HEK293 (cell line): ENCODE results near the gene ANAPC5.

Experiments
- HOXC10 ChIP-seq: sonication (generic); formaldehyde crosslinking; IDR thresholded peaks from 2 replicates; pipeline ENCODE4 v1.8.1; 2023; ENCODE audit warnings: mild to moderate bottlenecking, missing genetic modification reagents
- KLF1 ChIP-seq: fragments of 450-650 bp; formaldehyde crosslinking; IDR thresholded peaks from 2 replicates; pipeline ENCODE4 v1.5.1; 2016; ENCODE audit warnings: missing biosample characterization, missing genetic modification characterization
- KLF10 ChIP-seq: fragments of 450-650 bp; IDR thresholded peaks from 2 replicates; pipeline ENCODE4 v1.5.1; 2018; ENCODE audit warnings: missing biosample characterization, mild to moderate bottlenecking, missing genetic modification characterization
- PATZ1 ChIP-seq: fragments of 450-650 bp; formaldehyde crosslinking; IDR thresholded peaks from 2 replicates; pipeline ENCODE4 v1.5.1; 2016; ENCODE audit warnings: missing biosample characterization, missing genetic modification characterization
- RBAK ChIP-seq: fragments of 450-650 bp; formaldehyde crosslinking; IDR thresholded peaks from 2 replicates; pipeline ENCODE4 v1.5.1; 2016; ENCODE audit warnings: missing biosample characterization, missing genetic modification characterization
- ZBTB11 ChIP-seq: fragments of 450-650 bp; formaldehyde crosslinking; conservative IDR thresholded peaks from 2 replicates; pipeline ENCODE4 v1.5.1; 2016; ENCODE audit warnings: low read depth, missing biosample characterization, missing genetic modification characterization
- ZBTB20 ChIP-seq: fragments of 450-650 bp; formaldehyde crosslinking; IDR thresholded peaks from 2 replicates; pipeline ENCODE4 v1.5.1; 2016; ENCODE audit warnings: missing biosample characterization, missing genetic modification characterization
- ZBTB21 ChIP-seq: fragments of 450-650 bp; formaldehyde crosslinking; IDR thresholded peaks from 2 replicates; pipeline ENCODE4 v1.5.1; 2017; ENCODE audit warnings: missing biosample characterization, missing genetic modification characterization
- ZFP3 ChIP-seq: fragments of 450-650 bp; formaldehyde crosslinking; IDR thresholded peaks from 2 replicates; pipeline ENCODE4 v1.5.1; 2016; ENCODE audit warnings: low read depth, missing biosample characterization, missing genetic modification characterization
- ZNF140 ChIP-seq: fragments of 450-650 bp; formaldehyde crosslinking; IDR thresholded peaks from 2 replicates; pipeline ENCODE4 v1.5.1; 2016; ENCODE audit warnings: missing biosample characterization, missing genetic modification characterization
- ZNF19 ChIP-seq: fragments of 450-650 bp; formaldehyde crosslinking; IDR thresholded peaks from 2 replicates; pipeline ENCODE4; 2016; ENCODE audit warnings: missing biosample characterization, missing genetic modification characterization, low read depth
- ZNF214 ChIP-seq: fragments of 450-650 bp; formaldehyde crosslinking; IDR thresholded peaks from 2 replicates; pipeline ENCODE4 v1.5.1; 2017; ENCODE audit warnings: missing biosample characterization, mild to moderate bottlenecking, missing genetic modification characterization, borderline replicate concordance
- ZNF223 ChIP-seq: fragments of 450-650 bp; formaldehyde crosslinking; IDR thresholded peaks from 2 replicates; pipeline ENCODE4 v1.5.1; 2016; ENCODE audit warnings: missing biosample characterization, missing genetic modification characterization
- ZNF280D ChIP-seq: fragments of 450-650 bp; formaldehyde crosslinking; IDR thresholded peaks from 2 replicates; pipeline ENCODE4 v1.5.1; 2016; ENCODE audit warnings: missing biosample characterization, missing genetic modification characterization
- ZNF37A ChIP-seq: fragments of 450-650 bp; IDR thresholded peaks from 2 replicates; pipeline ENCODE4 v1.5.1; 2018; ENCODE audit warnings: missing biosample characterization, missing genetic modification characterization
- ZNF416 ChIP-seq: fragments of 450-650 bp; formaldehyde crosslinking; IDR thresholded peaks from 2 replicates; pipeline ENCODE4 v1.5.1; 2016; ENCODE audit warnings: missing biosample characterization, missing genetic modification characterization
- ZNF423 ChIP-seq: fragments of 450-650 bp; formaldehyde crosslinking; IDR thresholded peaks from 2 replicates; pipeline ENCODE4 v1.5.1; 2016; ENCODE audit warnings: missing biosample characterization, missing genetic modification characterization
- ZNF521 ChIP-seq: fragments of 450-650 bp; formaldehyde crosslinking; IDR thresholded peaks from 2 replicates; pipeline ENCODE4 v1.5.1; 2017; ENCODE audit warnings: missing biosample characterization, mild to moderate bottlenecking, missing genetic modification characterization
- ZNF530 ChIP-seq: fragments of 450-650 bp; formaldehyde crosslinking; IDR thresholded peaks from 2 replicates; pipeline ENCODE4 v1.5.1; 2016; ENCODE audit warnings: low read depth, missing biosample characterization, missing genetic modification characterization
- ZNF544 ChIP-seq: fragments of 450-650 bp; formaldehyde crosslinking; IDR thresholded peaks from 2 replicates; pipeline ENCODE4 v1.5.0; 2017; ENCODE audit warnings: missing biosample characterization, missing genetic modification characterization
- ZNF548 ChIP-seq: fragments of 450-650 bp; formaldehyde crosslinking; IDR thresholded peaks from 2 replicates; pipeline ENCODE4 v1.5.1; 2016; ENCODE audit warnings: missing biosample characterization, missing genetic modification characterization
- ZNF549 ChIP-seq: fragments of 450-650 bp; IDR thresholded peaks from 2 replicates; pipeline ENCODE4 v1.5.1; 2018; ENCODE audit warnings: missing biosample characterization, missing genetic modification characterization, mild to moderate bottlenecking, inconsistent platforms, moderate library complexity
- ZNF555 ChIP-seq: fragments of 450-650 bp; formaldehyde crosslinking; conservative IDR thresholded peaks from 2 replicates; pipeline ENCODE4 v1.5.1; 2017; ENCODE audit warnings: missing biosample characterization, mild to moderate bottlenecking, missing genetic modification characterization, inconsistent platforms
- ZNF561 ChIP-seq: fragments of 450-650 bp; IDR thresholded peaks from 2 replicates; pipeline ENCODE4 v1.5.1; 2018; ENCODE audit warnings: missing biosample characterization, missing genetic modification characterization, borderline replicate concordance
- ZNF621 ChIP-seq: fragments of 450-650 bp; formaldehyde crosslinking; IDR thresholded peaks from 2 replicates; pipeline ENCODE4 v1.5.1; 2017; ENCODE audit warnings: missing biosample characterization, missing genetic modification characterization
- ZNF701 ChIP-seq: fragments of 450-650 bp; formaldehyde crosslinking; IDR thresholded peaks from 2 replicates; pipeline ENCODE4 v1.5.1; 2016; ENCODE audit warnings: missing biosample characterization, missing genetic modification characterization
- ZNF747 ChIP-seq: fragments of 450-650 bp; formaldehyde crosslinking; IDR thresholded peaks from 2 replicates; pipeline ENCODE4 v1.5.1; 2016; ENCODE audit warnings: missing biosample characterization, missing genetic modification characterization
- ZNF777 ChIP-seq: fragments of 450-650 bp; formaldehyde crosslinking; IDR thresholded peaks from 2 replicates; pipeline ENCODE4 v1.5.1; 2017; ENCODE audit warnings: missing biosample characterization, missing genetic modification characterization, borderline replicate concordance
- ZNF791 ChIP-seq: fragments of 450-650 bp; formaldehyde crosslinking; IDR thresholded peaks from 2 replicates; pipeline ENCODE4 v1.5.1; 2016; ENCODE audit warnings: missing biosample characterization, missing genetic modification characterization
- TF ChIP-seq, protein P1 (sequence below): fragments of 450-650 bp; IDR thresholded peaks from 2 replicates; pipeline ENCODE4 v1.5.1; 2018; ENCODE audit warnings: missing biosample characterization, mild to moderate bottlenecking, missing genetic modification characterization

Gene ANAPC5

GRCh38 chr12:121296618-121297434 is 55.4 kb downstream of the ANAPC5 start, which contains the start of gene CAMKK2 (continued):
- TF ChIP-seq ZNF280D (tag by site-specific recombination) (no peak), ZBTB21 (tag by site-specific recombination) (no peak), KLF10 (peak; percentile 30; the same call in 1 of the 2 replicates), ZNF223 (tag by site-specific recombination) (no peak), ZNF544 (no peak), ZNF561 (tag by site-specific recombination) (peak; percentile 76), PATZ1 (tag by site-specific recombination) (peak; percentile 68), ZBTB11 (tag by site-specific recombination) (0 out of 2 replicates have a peak, but pooled peaks have one; percentile 14), RBAK (no peak), ZNF19 (tag by site-specific recombination) (no peak), ZNF548 (tag by site-specific recombination) (no peak), ZNF423 (tag by site-specific recombination) (peak; percentile 76; the same call in 1 of the 2 replicates), ZBTB20 (tag by site-specific recombination) (peak; percentile 93), HOXC10 (CRISPR knock-in tag) (no peak), KLF1 (peak; percentile 19), ZNF621 (no peak), ZNF416 (tag by site-specific recombination) (no peak), ZNF214 (no peak), ZNF777 (tag by site-specific recombination) (no peak), ZNF549 (tag by site-specific recombination) (no peak), ZNF791 (no peak), ZNF140 (tag by site-specific recombination) (no peak), ZFP3 (tag by site-specific recombination) (no peak), ZNF747 (tag by site-specific recombination) (no peak), ZNF521 (tag by site-specific recombination) (no peak), ZNF530 (tag by site-specific recombination) (no peak), ZNF555 (tag by site-specific recombination) (no peak), ZNF701 (tag by site-specific recombination) (no peak), ZNF37A (tag by site-specific recombination) (no peak)
- TF ChIP-seq, protein P1, sequence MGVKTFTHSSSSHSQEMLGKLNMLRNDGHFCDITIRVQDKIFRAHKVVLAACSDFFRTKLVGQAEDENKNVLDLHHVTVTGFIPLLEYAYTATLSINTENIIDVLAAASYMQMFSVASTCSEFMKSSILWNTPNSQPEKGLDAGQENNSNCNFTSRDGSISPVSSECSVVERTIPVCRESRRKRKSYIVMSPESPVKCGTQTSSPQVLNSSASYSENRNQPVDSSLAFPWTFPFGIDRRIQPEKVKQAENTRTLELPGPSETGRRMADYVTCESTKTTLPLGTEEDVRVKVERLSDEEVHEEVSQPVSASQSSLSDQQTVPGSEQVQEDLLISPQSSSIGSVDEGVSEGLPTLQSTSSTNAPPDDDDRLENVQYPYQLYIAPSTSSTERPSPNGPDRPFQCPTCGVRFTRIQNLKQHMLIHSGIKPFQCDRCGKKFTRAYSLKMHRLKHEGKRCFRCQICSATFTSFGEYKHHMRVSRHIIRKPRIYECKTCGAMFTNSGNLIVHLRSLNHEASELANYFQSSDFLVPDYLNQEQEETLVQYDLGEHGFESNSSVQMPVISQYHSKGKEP (tag by site-specific recombination), result no peak
